K562 (cell line): ENCODE data around the gene CAPN5. TPM values are rescaled to one million over a fixed set of nuclear protein-coding genes. Genes with fewer than 3 reads are reported as not detected.

Experiments
- ATAC-seq: fragments of 200-7000 bp; cut with Tn5 transposase; 3 replicates; pipeline ENCODE4 v1.9.1; 2020; ENCODE audit warnings: moderate library complexity
- BruUV-seq: library from RNA; stranded (reverse); fragments of 400-500 nt; replicated peaks from 2 replicates; lab custom pipeline; 2021; lab: Mats Ljungman, UMichigan
- CTCF ChIA-PET: fragments of 300-600 bp; formaldehyde crosslinking; extraction: SDS; loops from one replicate; lab custom pipeline; 2021; ENCODE audit warnings: low intra/inter-chr PET ratio; lab: Yijun Ruan, JAX
- POLR2A ChIA-PET: fragments of 300-600, 350-650 bp; sonication (Branson Sonifier 250); formaldehyde crosslinking; extraction: SDS; loops from one replicate; lab custom pipeline; 2021; ENCODE audit warnings: antibody characterized with exemption, inconsistent platforms; lab: Yijun Ruan, JAX
- DNase-seq, 4 experiments: peaks; one replicate each; pipeline versions ENCODE4 v3.0.0 to v3.0.0-alpha.2; 2011 to 2018; ENCODE audit warnings: low spot score in 3 of 4, mixed read lengths in 3 of 4; ENCODE audit errors: extremely low read depth in 1 of 4
- FAIRE-seq: peaks from 2 replicates; lab custom pipeline; 2011; peaks lifted over from hg19 to GRCh38; lab: Jason Lieb, UNC
- H2AFZ ChIP-seq: 2 replicates; pipeline ENCODE4 v1.6.0; 2011; ENCODE audit warnings: low read depth, low read length, control low read depth, inconsistent platforms
- H3K27ac ChIP-seq: fragments of 200-600 bp; 3 replicates; pipeline ENCODE4 v1.8.0; 2011; ENCODE audit warnings: low read depth, mild to moderate bottlenecking, control low read depth, inconsistent platforms, low read length, moderate library complexity, mixed read lengths; ENCODE audit errors: extremely low read depth
- H3K27me3 ChIP-seq, 2 experiments: fragments of 300-600 bp in 1 of 2; 2 replicates in 1 of 2; 3 replicates in 1 of 2; pipeline versions ENCODE4 v1.6.0 to v1.8.0; 2011; ENCODE audit warnings: inconsistent platforms in 2 of 2, low read length in 2 of 2, mild to moderate bottlenecking in 1 of 2, mixed read lengths in 1 of 2, moderate library complexity in 1 of 2; ENCODE audit not compliant: control insufficient read depth in 2 of 2, insufficient read depth in 2 of 2
- H3K36me3 ChIP-seq: fragments of 300-600 bp; 3 replicates; pipeline ENCODE4 v1.8.0; 2011; ENCODE audit warnings: mild to moderate bottlenecking, low read length, inconsistent platforms; ENCODE audit not compliant: control insufficient read depth, insufficient read depth
- H3K4me1 ChIP-seq, 2 experiments: fragments of 200-600 bp in 1 of 2; replicated peaks in 1 of 2; 2 replicates in 1 of 2; 3 replicates in 1 of 2; pipeline versions ENCODE4 v1.5.1 to v1.8.0; 2011; ENCODE audit warnings: inconsistent platforms in 2 of 2, low read length in 2 of 2, mild to moderate bottlenecking in 1 of 2, mixed read lengths in 1 of 2, moderate library complexity in 1 of 2; ENCODE audit not compliant: control insufficient read depth in 2 of 2, insufficient read depth in 2 of 2
- H3K4me2 ChIP-seq: 2 replicates; pipeline ENCODE4 v1.6.1; 2011; ENCODE audit warnings: low read length, control low read depth, inconsistent platforms, mixed read lengths; ENCODE audit not compliant: insufficient read depth
- H3K4me3 ChIP-seq: fragments of 200-600 bp; sonication (generic), shearing (Covaris generic); 2 replicates; pipeline ENCODE4 v1.5.1; 2016; ENCODE audit warnings: control low read depth, inconsistent platforms
- H3K79me2 ChIP-seq: fragments of 200-600 bp; 3 replicates; pipeline ENCODE4 v1.8.0; 2011; ENCODE audit warnings: low read length, inconsistent platforms; ENCODE audit not compliant: control insufficient read depth, insufficient read depth
- H3K9ac ChIP-seq, 2 experiments: 2 replicates each; pipeline versions ENCODE4 v1.6.0 to v1.6.1; 2011; ENCODE audit warnings: low read depth in 2 of 2, low read length in 2 of 2, control low read depth in 1 of 2, inconsistent platforms in 1 of 2, mild to moderate bottlenecking in 1 of 2, mixed read lengths in 1 of 2; ENCODE audit not compliant: insufficient read depth in 1 of 2
- H3K9me1 ChIP-seq: one replicate; pipeline ENCODE4 v1.6.0; 2011; ENCODE audit warnings: inconsistent platforms, mild to moderate bottlenecking, low read length, moderate library complexity; ENCODE audit not compliant: control insufficient read depth, insufficient read depth
- H3K9me3 ChIP-seq: replicated peaks from 2 replicates; pipeline ENCODE4 v1.5.1; 2011; ENCODE audit warnings: low read depth, low read length, inconsistent platforms; ENCODE audit not compliant: control insufficient read depth, insufficient read depth
- H4K20me1 ChIP-seq: replicated peaks from 2 replicates; pipeline ENCODE4 v1.6.1; 2011; ENCODE audit warnings: low read length, inconsistent platforms, mixed read lengths; ENCODE audit not compliant: control insufficient read depth, insufficient read depth
- ARNT ChIP-seq, 2 experiments: fragments of 450-650 bp; IDR thresholded peaks; 2 replicates each; pipeline ENCODE4 v1.6.1; 2016; ENCODE audit warnings: mild to moderate bottlenecking in 1 of 2
- BCL6 ChIP-seq: fragments of 250-450 bp; sonication (Bioruptor Pico); IDR thresholded peaks from 2 replicates; pipeline ENCODE4 v1.4.0; 2020
- CBX3 ChIP-seq, 2 experiments: IDR thresholded peaks; 1 replicate in 1 of 2; 2 replicates in 1 of 2; pipeline ENCODE4 v1.6.1; 2012; ENCODE audit warnings: inconsistent platforms in 2 of 2, low read length in 2 of 2, borderline replicate concordance in 1 of 2, control low read depth in 1 of 2
- FOXJ3 ChIP-seq: sonication (generic); formaldehyde crosslinking; IDR thresholded peaks from 2 replicates; pipeline ENCODE4 v1.4.0; 2020; ENCODE audit warnings: mild to moderate bottlenecking, missing genetic modification reagents
- FOXM1 ChIP-seq, 2 experiments: fragments of 450-650 bp in 1 of 2; sonication (generic) in 1 of 2; formaldehyde crosslinking in 1 of 2; IDR thresholded peaks; 2 replicates each; pipeline versions ENCODE4 v1.6.1 to v1.9.0; 2017 to 2022; ENCODE audit warnings: low read depth in 2 of 2, mild to moderate bottlenecking in 2 of 2, missing genetic modification reagents in 1 of 2, moderate library complexity in 1 of 2
- MAFF ChIP-seq: IDR thresholded peaks from 2 replicates; pipeline ENCODE4 v1.6.1; 2012; ENCODE audit warnings: low read length, improper control_type of control experiment
- MTF1 ChIP-seq: fragments of 250-450 bp; sonication (Bioruptor Pico); IDR thresholded peaks from 2 replicates; pipeline ENCODE4 v1.9.0; 2021; ENCODE audit warnings: moderate library complexity, mild to moderate bottlenecking, inconsistent platforms, borderline replicate concordance
- PHB2 ChIP-seq: fragments of 450-650 bp; IDR thresholded peaks from 2 replicates; pipeline ENCODE4 v1.6.1; 2017; ENCODE audit warnings: low read depth
- RBM34 ChIP-seq: fragments of 200-400 bp; formaldehyde crosslinking; IDR thresholded peaks from 2 replicates; pipeline ENCODE4 v1.6.1; 2018; ENCODE audit warnings: low read length, borderline replicate concordance; ENCODE audit not compliant: insufficient read depth
- ZNF23 ChIP-seq: fragments of 250-450 bp; sonication (Bioruptor Pico); IDR thresholded peaks from 2 replicates; pipeline ENCODE4 v1.4.0; 2020; ENCODE audit warnings: mild to moderate bottlenecking
- ZNF232 ChIP-seq: sonication (generic); formaldehyde crosslinking; IDR thresholded peaks from 2 replicates; pipeline ENCODE4 v1.8.0; 2022; ENCODE audit warnings: mild to moderate bottlenecking, missing genetic modification reagents
- ZNF239 ChIP-seq: fragments of 250-450 bp; sonication (Bioruptor Pico); IDR thresholded peaks from 2 replicates; pipeline ENCODE4 v1.4.0; 2020; ENCODE audit warnings: mild to moderate bottlenecking
- ZNF354B ChIP-seq: fragments of 250-450 bp; sonication (Bioruptor Pico); IDR thresholded peaks from 2 replicates; pipeline ENCODE4 v1.4.0; 2020
- WGBS: fragments of 100-300 bp; shearing (Covaris generic); methylation state at CpG from one replicate; pipeline ENCODE4 v1.1.6; 2016; ENCODE audit warnings: low coverage, mixed read lengths; ENCODE audit not compliant: insufficient coverage; ENCODE audit errors: missing lambda C conversion rate; 5-methylcytosine and 5-hydroxymethylcytosine counted together
- in situ Hi-C: fragments of 300-500 bp; cut with MboI; formaldehyde crosslinking; loops from 4 replicates; pipeline ENCODE4 v1.15.0; 2018; ENCODE audit warnings: inconsistent platforms, mixed read lengths
- intact Hi-C: fragments of 100-400 bp; cut with micrococcal nuclease; formaldehyde crosslinking; loops from 2 replicates; pipeline ENCODE4 v1.14.2; 2022
- polyA plus RNA-seq, 8 experiments: library from polyadenylated mRNA; depleted of rRNA in 4 of 8; stranded (reverse) in 5 of 8; unstranded in 3 of 8; fragments of >200 nt; fragmentation: Nextera tagmentation in 2 of 8; fragmentation: Illumina TruSeq in 1 of 8; extraction: Ambion mirVana in 2 of 8; extraction: Trizol in 1 of 8; gene quantifications; 2 replicates each; pipeline versions ENCODE4 v1.2.1 to v1.2.3, GENCODE V29; 2011 to 2014; ENCODE audit warnings: inconsistent platforms in 1 of 8, missing spikeins in 1 of 8
- total RNA-seq, 7 experiments: library from RNA; depleted of rRNA in 6 of 7; stranded (reverse); fragments of >200 nt in 6 of 7; fragmentation: Illumina TruSeq in 2 of 7; extraction: Trizol in 2 of 7; gene quantifications; 2 replicates each; pipeline versions ENCODE4 v1.2.1 to v1.2.3, GENCODE V29; 2011 to 2021; ENCODE audit warnings: low replicate concordance in 1 of 7
- TF ChIP-seq, protein P1 (sequence below): fragments of 450-650 bp; formaldehyde crosslinking; IDR thresholded peaks from 2 replicates; pipeline ENCODE4 v1.4.0; 2022; ENCODE audit warnings: missing genetic modification characterization

CAPN5 gene
- total and polyA plus RNA-seq, 9 of the 15 experiments (the other 6 are each of a cell fraction or from before 2014, with no cell fraction given): 0.04 to 0.44 (median 0.14) TPM; not detected in 2

DNA sequence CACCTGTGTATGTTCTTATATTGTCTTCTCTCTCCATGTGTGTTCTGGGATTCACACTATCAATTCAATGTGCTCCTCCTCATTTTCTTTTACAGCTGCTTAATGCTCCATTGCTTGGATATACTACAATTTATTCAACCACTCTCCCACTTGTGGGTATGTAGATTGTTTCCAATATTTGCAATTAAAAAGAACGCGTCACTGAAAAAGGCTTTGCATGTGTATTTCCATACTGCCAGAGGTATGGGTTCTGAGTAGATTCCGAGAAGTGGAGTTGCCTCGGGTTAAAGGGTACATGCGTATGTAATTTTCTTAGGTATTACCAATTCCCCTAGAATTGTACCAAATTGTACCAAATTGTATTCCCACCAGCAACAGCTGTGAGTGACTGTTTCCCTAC, 7.0 kb upstream of the CAPN5 start:
- Histone ChIP-seq H3K4me1 (no peaks in the 10 kb centered on the region), H3K9me1 (no peaks in the 10 kb centered on the region), H3K27me3 (peaks cover 2 to 21% of the 10 kb centered on the region in 2 experiments; a peak in 2 of 5 replicates), H2AFZ (no peak overlapping the region), H3K27ac (no peak overlapping the region)
- ATAC-seq: no peak
- BruUV-seq: no TSS peak
- in situ Hi-C loops: no loop called here
- TF ChIP-seq MAFF (no peak), ARNT (IDR thresholded peaks at IDR 0.05) (no peak), CBX3 (IDR thresholded peaks at IDR 0.05; ENCODE audit: borderline replicate concordance in 1 of 2, low read length in 2 of 2) (no peak), ZNF354B (CRISPR knock-in tag) (no peak), ZNF239 (CRISPR knock-in tag) (no peak), BCL6 (CRISPR knock-in tag) (no peak), FOXM1 (IDR thresholded peaks at IDR 0.05; ENCODE audit: low read depth) (no peak), FOXM1 (CRISPR knock-in tag; IDR thresholded peaks at IDR 0.05; ENCODE audit: low read depth) (no peak), ZNF232 (no peak), ZNF23 (CRISPR knock-in tag) (no peak), FOXJ3 (CRISPR knock-in tag) (no peak), PHB2 (no peak), RBM34 (no peak), MTF1 (CRISPR knock-in tag) (no peak)
- TF ChIP-seq, protein P1, sequence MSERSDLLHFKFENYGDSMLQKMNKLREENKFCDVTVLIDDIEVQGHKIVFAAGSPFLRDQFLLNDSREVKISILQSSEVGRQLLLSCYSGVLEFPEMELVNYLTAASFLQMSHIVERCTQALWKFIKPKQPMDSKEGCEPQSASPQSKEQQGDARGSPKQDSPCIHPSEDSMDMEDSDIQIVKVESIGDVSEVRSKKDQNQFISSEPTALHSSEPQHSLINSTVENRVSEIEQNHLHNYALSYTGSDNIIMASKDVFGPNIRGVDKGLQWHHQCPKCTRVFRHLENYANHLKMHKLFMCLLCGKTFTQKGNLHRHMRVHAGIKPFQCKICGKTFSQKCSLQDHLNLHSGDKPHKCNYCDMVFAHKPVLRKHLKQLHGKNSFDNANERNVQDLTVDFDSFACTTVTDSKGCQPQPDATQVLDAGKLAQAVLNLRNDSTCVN (CRISPR knock-in tag): no peak
- TF ChIP-seq, all 486 proteins: peak for 0
- no peak overlapping the region for H3K4me2 ChIP-seq
- no peaks in the 10 kb centered on the region for H4K20me1 ChIP-seq
- intact Hi-C loops: no loop called here
- no peak for DNase-seq
- no peak for FAIRE-seq
- H3K79me2 ChIP-seq: no peaks in the 10 kb centered on the region
- no peak overlapping the region for H3K4me3 ChIP-seq
- ChIA-PET POLR2A (interaction anchor here (1.1 kb wide), 1 partner anchor 8 kb away, joined by 3 read pairs; no protein-coding TSS in a partner anchor), CTCF (no interaction called here)
- no peak overlapping the region for H3K9ac ChIP-seq
- 22% methylated on average over 5 of the region's 5 CpGs for WGBS
- H3K9me3 ChIP-seq: no peaks in the 10 kb centered on the region; the same call in 1 of the 2 replicates
- no peaks in the 10 kb centered on the region for H3K36me3 ChIP-seq
